22Rv1 (cell line): ENCODE data around the gene ENPP3.

Source experiments
- ZFX ChIP-seq: fragments of 450-650 bp; IDR thresholded peaks from 2 replicates; pipeline ENCODE4 v1.6.1; 2017; ENCODE audit warnings: antibody characterized with exemption, borderline replicate concordance
- TF ChIP-seq, protein P1 (sequence below): fragments of 450-650 bp; IDR thresholded peaks from 2 replicates; pipeline ENCODE4 v1.5.1; 2017; ENCODE audit warnings: mild to moderate bottlenecking

GRCh38 chr6:131641554-131641953, 4.5 kb downstream of the ENPP3 start:
- TF ChIP-seq, protein P1, sequence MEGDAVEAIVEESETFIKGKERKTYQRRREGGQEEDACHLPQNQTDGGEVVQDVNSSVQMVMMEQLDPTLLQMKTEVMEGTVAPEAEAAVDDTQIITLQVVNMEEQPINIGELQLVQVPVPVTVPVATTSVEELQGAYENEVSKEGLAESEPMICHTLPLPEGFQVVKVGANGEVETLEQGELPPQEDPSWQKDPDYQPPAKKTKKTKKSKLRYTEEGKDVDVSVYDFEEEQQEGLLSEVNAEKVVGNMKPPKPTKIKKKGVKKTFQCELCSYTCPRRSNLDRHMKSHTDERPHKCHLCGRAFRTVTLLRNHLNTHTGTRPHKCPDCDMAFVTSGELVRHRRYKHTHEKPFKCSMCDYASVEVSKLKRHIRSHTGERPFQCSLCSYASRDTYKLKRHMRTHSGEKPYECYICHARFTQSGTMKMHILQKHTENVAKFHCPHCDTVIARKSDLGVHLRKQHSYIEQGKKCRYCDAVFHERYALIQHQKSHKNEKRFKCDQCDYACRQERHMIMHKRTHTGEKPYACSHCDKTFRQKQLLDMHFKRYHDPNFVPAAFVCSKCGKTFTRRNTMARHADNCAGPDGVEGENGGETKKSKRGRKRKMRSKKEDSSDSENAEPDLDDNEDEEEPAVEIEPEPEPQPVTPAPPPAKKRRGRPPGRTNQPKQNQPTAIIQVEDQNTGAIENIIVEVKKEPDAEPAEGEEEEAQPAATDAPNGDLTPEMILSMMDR: no peak
- no peak for TF ChIP-seq ZFX
